RWPE2 (cell line): ENCODE data around the gene NR5A2.

ENCODE experiments used
- ATAC-seq: fragments of 200-7000 bp; cut with Tn5 transposase; 3 replicates; pipeline ENCODE4 v1.9.1; 2021; ENCODE audit warnings: low read depth
- DNase-seq: peaks from one replicate; pipeline ENCODE4 v3.0.0-alpha.2; 2020; ENCODE audit warnings: low spot score
- H3K27ac ChIP-seq: fragments of 450-650 bp; 2 replicates; pipeline ENCODE4 v1.5.1; 2017; ENCODE audit warnings: mild to moderate bottlenecking; ENCODE audit not compliant: poor library complexity, severe bottlenecking
- H3K27me3 ChIP-seq: fragments of 250-450 bp; sonication (Bioruptor Pico); 2 replicates; pipeline ENCODE4 v1.5.1; 2021; ENCODE audit warnings: mild to moderate bottlenecking, moderate library complexity; ENCODE audit not compliant: insufficient read depth, poor library complexity, severe bottlenecking
- H3K36me3 ChIP-seq: fragments of 250-450 bp; sonication (Bioruptor Pico); 2 replicates; pipeline ENCODE4 v1.5.1; 2020; ENCODE audit warnings: low read depth, mild to moderate bottlenecking, moderate library complexity
- H3K4me1 ChIP-seq: fragments of 250-450 bp; sonication (Bioruptor Pico); 2 replicates; pipeline ENCODE4 v1.5.1; 2021; ENCODE audit warnings: mild to moderate bottlenecking, moderate library complexity; ENCODE audit not compliant: insufficient read depth, poor library complexity, severe bottlenecking
- H3K4me3 ChIP-seq: fragments of 250-450 bp; sonication (Bioruptor Pico); 2 replicates; pipeline ENCODE4 v1.5.1; 2021; ENCODE audit warnings: mild to moderate bottlenecking, moderate library complexity; ENCODE audit not compliant: severe bottlenecking
- H3K9me3 ChIP-seq: fragments of 250-450 bp; sonication (Bioruptor Pico); 2 replicates; pipeline ENCODE4 v1.5.1; 2021; ENCODE audit warnings: mild to moderate bottlenecking, moderate library complexity; ENCODE audit not compliant: severe bottlenecking
- TF ChIP-seq, protein P1 (sequence below): fragments of 450-650 bp; IDR thresholded peaks from one replicate; pipeline ENCODE4 v1.5.1; 2017; ENCODE audit warnings: mild to moderate bottlenecking, moderate library complexity; ENCODE audit not compliant: poor library complexity, severe bottlenecking

The NR5A2 gene

DNA sequence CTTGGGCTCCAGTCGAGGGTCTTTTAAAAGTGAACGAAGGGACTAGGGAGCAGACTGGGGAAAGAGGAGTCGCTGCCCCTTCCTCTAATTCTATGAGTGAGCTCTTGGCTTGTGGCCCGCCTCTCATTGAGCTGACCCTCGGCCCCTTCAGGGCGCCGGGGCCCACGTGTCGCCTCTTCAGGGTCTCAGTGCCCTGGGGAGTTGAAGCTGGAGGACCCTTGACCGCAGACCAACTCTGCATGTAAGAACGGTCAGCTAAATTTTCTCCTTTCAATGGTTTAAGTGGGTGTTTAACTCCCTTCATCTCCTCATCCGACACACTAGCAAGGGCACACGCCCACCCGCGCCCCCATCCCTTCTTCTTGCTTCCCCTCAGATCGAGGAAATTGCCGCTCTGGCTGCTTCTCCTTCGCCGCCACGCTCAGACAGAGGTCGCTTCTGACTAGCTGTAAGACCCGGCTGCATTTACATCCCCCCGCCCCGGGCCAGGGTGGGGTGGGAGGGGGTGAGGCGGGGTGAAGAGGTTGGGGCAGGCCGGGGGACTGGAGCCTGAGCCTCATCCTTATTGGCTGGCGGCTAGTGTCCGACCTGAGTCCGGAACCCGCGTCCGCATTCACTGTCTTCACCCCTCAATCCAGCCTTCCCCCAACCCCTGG lies 10.9 kb downstream of the NR5A2 start:
- Histone ChIP-seq H3K27ac (no peak overlapping the region), H3K27me3 (peaks cover 10% of the 10 kb centered on the region), H3K9me3 (no peaks in the 10 kb centered on the region), H3K36me3 (no peaks in the 10 kb centered on the region), H3K4me3 (no peak overlapping the region), H3K4me1 (peaks cover 10% of the 10 kb centered on the region)
- TF ChIP-seq, protein P1, sequence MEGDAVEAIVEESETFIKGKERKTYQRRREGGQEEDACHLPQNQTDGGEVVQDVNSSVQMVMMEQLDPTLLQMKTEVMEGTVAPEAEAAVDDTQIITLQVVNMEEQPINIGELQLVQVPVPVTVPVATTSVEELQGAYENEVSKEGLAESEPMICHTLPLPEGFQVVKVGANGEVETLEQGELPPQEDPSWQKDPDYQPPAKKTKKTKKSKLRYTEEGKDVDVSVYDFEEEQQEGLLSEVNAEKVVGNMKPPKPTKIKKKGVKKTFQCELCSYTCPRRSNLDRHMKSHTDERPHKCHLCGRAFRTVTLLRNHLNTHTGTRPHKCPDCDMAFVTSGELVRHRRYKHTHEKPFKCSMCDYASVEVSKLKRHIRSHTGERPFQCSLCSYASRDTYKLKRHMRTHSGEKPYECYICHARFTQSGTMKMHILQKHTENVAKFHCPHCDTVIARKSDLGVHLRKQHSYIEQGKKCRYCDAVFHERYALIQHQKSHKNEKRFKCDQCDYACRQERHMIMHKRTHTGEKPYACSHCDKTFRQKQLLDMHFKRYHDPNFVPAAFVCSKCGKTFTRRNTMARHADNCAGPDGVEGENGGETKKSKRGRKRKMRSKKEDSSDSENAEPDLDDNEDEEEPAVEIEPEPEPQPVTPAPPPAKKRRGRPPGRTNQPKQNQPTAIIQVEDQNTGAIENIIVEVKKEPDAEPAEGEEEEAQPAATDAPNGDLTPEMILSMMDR: no peak
- DNase-seq (no peak), ATAC-seq (no peak)

DNA sequence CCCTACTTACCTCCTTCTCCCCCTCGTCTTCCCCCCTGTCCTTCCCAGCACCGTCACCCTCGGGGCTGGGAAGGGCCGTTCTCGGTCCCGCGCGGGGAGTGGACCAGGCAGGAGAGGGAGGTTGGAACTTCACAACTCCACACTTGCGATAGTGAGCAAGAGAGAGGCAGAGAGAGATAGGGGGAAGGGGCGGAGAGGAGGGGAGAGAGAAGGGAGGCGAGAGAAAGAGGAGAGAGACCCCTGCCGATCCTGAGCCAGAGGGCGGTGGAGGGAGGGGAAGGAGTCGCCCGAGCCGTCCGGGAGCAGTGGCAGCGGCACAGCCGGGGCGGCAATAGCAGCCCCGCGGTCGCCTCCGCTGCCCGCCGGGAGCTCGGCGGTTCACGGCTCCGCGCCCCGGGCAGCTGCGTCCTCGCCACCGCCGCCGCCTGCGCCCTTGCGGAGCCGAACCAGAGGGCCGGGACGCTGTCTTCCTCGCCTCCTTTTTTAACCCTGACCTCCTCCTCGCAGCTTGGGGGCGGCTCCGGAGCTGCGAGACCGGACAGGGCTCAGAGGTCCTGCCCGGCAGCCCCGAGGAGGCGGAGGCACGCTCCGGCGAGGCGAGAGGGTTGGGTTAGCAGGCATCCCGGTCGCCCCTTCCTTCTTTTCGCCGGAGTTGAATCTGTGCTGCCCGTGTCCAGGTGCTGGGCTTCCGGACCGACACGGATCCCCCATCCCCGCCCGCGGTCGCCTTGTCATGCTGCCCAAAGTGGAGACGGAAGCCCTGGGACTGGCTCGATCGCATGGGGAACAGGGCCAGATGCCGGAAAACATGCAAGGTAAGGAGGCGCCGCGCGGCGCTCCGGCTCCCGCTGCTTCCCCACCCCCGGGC lies 11.7 kb downstream of the NR5A2 start:
- TF ChIP-seq, protein P1: no peak
- H3K36me3 ChIP-seq: no peaks in the 10 kb centered on the region
- peaks cover 10% of the 10 kb centered on the region for H3K4me1 ChIP-seq
- H3K4me3 ChIP-seq: peak overlapping the region; percentile 51
- no peaks in the 10 kb centered on the region for H3K9me3 ChIP-seq
- H3K27me3 ChIP-seq: peaks cover 10% of the 10 kb centered on the region
- ATAC-seq: peak; percentile 69
- DNase-seq: no peak
- no peak overlapping the region for H3K27ac ChIP-seq

DNA sequence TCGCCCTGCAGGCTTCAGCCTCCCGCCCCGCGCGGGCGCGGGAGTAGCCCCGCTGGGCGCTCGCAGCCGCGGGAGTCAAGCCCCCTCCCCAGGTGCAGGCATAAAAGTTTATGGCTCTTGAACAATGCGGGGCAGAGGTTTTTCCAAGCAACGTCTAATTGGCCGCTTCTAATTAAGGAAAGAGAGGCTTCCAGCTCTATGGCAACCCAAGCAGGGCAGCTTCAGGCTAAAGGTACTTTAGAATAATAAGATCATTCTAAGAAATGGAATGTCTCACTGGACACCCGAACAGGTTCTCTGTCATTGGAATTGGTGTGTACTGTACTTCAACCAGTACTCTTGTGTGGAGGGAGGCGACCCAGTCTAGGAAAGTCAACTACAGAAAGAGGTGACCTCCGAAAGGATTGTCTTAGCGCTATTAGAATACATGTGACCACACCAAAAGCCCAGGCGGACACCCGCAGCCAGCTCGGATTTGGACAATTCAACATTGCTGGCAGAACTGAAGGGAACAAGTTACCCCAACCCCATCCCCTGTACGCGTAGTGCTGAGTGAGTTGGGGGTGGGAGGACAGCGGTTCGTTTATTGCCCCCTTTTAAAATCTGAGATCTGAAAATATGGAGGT lies 12.5 kb downstream of the NR5A2 start:
- DNase-seq (no peak), ATAC-seq (peak; percentile 6; the same call in 2 of the 3 replicates)
- Histone ChIP-seq H3K36me3 (no peaks in the 10 kb centered on the region), H3K4me3 (peak overlapping the region; percentile 51), H3K4me1 (peaks cover 10% of the 10 kb centered on the region), H3K9me3 (no peaks in the 10 kb centered on the region), H3K27me3 (peaks cover 10% of the 10 kb centered on the region), H3K27ac (no peak overlapping the region)
- TF ChIP-seq, protein P1: no peak

DNA sequence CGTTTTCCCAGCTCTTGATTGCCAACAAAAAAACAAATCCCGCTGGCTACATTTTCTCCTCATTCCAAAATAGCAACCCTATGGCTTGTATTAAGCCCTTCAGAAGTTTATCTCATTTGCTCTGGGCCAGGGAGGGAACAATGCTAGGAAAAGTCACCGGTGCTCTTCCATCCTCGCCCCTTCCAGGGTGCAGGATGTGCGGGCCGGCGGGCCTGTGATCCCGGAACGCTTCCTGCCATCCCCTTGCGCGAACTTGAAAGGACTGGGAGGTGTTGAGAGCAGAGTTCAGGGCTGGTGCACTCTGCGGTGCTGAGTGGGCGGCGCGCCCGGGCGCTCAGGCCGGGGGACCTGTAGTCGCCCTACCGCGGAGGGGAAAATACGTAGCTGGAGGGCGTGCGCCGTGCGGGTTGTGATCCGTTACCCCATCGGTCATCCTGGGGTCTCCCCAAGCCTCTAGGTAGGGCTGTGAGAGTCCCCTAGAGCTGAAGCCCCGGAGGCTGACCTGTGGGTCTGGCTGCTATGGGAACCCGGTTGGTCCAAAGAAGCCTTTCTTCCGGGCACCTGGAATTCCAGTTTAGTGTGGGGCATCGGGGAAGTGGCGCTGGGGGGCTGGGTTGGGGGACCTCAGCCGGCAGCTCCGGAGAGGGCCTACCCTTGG lies 13.1 kb downstream of the NR5A2 start:
- H3K9me3 ChIP-seq: no peaks in the 10 kb centered on the region
- H3K4me3 ChIP-seq: no peak overlapping the region
- DNase-seq (no peak), ATAC-seq (no peak)
- H3K27me3 ChIP-seq: peaks cover 10% of the 10 kb centered on the region
- no peaks in the 10 kb centered on the region for H3K36me3 ChIP-seq
- peaks cover 10% of the 10 kb centered on the region for H3K4me1 ChIP-seq
- no peak overlapping the region for H3K27ac ChIP-seq
- TF ChIP-seq, protein P1: no peak
